CD14-positive monocyte (primary cell): ENCODE results near the gene ITSN1. TPM values are rescaled to one million over a fixed set of nuclear protein-coding genes. Genes with fewer than 3 reads are reported as not detected.

Experiments
- DNase-seq, 3 donors: peaks; one replicate each; pipeline ENCODE4 v3.0.0-alpha.2; 2011 to 2022
- H2AFZ ChIP-seq: 2 replicates; pipeline ENCODE4 v1.6.0; 2012; ENCODE audit warnings: mild to moderate bottlenecking, low read depth, low read length, inconsistent platforms; ENCODE audit not compliant: insufficient read depth, poor library complexity, severe bottlenecking
- H3K27ac ChIP-seq, 2 donors: 1 replicate in 1 of 2; 2 replicates in 1 of 2; pipeline ENCODE4 v1.5.1; 2012 to 2013; ENCODE audit warnings: low read length in 2 of 2, control low read depth in 1 of 2, inconsistent platforms in 1 of 2, low read depth in 1 of 2, mild to moderate bottlenecking in 1 of 2
- H3K27me3 ChIP-seq, 2 donors: one replicate each; pipeline versions ENCODE4 v1.6.0 to v1.6.1; 2011 to 2013; ENCODE audit warnings: low read length in 2 of 2; ENCODE audit not compliant: control insufficient read depth in 2 of 2, insufficient read depth in 2 of 2
- H3K36me3 ChIP-seq, 2 donors: replicated peaks in 1 of 2; 1 replicate in 1 of 2; 2 replicates in 1 of 2; pipeline versions ENCODE4 v1.5.1 to v1.6.1; 2012 to 2013; ENCODE audit warnings: low read length in 2 of 2, control low read depth in 1 of 2, inconsistent platforms in 1 of 2, mild to moderate bottlenecking in 1 of 2; ENCODE audit not compliant: insufficient read depth in 2 of 2, control insufficient read depth in 1 of 2
- H3K4me1 ChIP-seq, 2 donors: 1 replicate in 1 of 2; 2 replicates in 1 of 2; pipeline versions ENCODE4 v1.5.1 to v1.6.1; 2012 to 2013; ENCODE audit warnings: low read length in 2 of 2, control low read depth in 1 of 2, inconsistent platforms in 1 of 2, mild to moderate bottlenecking in 1 of 2, moderate library complexity in 1 of 2; ENCODE audit not compliant: insufficient read depth in 2 of 2, control insufficient read depth in 1 of 2
- H3K4me2 ChIP-seq: replicated peaks from 2 replicates; pipeline ENCODE3; 2012; ENCODE audit warnings: low read length, moderate library complexity, mild to moderate bottlenecking; ENCODE audit not compliant: poor library complexity, severe bottlenecking; ENCODE audit errors: extremely low read depth
- H3K4me3 ChIP-seq, 3 experiments: fragments of 200-600 bp in 1 of 3; sonication (generic) in 1 of 3; replicated peaks in 1 of 3; 1 replicate in 2 of 3; 2 replicates in 1 of 3; pipeline ENCODE4 v1.5.1; 2011 to 2013; ENCODE audit warnings: low read length in 3 of 3, mild to moderate bottlenecking in 3 of 3, control low read depth in 2 of 3, low read depth in 2 of 3, inconsistent platforms in 1 of 3, moderate library complexity in 1 of 3
- H3K79me2 ChIP-seq: 2 replicates; pipeline ENCODE4 v1.6.0; 2012; ENCODE audit warnings: mild to moderate bottlenecking, control low read depth, inconsistent platforms, low read length, moderate library complexity; ENCODE audit not compliant: insufficient read depth
- H3K9ac ChIP-seq: 2 replicates; pipeline ENCODE4 v1.6.0; 2017; ENCODE audit warnings: low read length, mild to moderate bottlenecking; ENCODE audit not compliant: insufficient read depth, poor library complexity, severe bottlenecking
- H3K9me3 ChIP-seq, 2 donors: replicated peaks in 1 of 2; 1 replicate in 1 of 2; 2 replicates in 1 of 2; pipeline versions ENCODE4 v1.5.1 to v1.6.1; 2012 to 2013; ENCODE audit warnings: low read length in 2 of 2, control low read depth in 1 of 2; ENCODE audit not compliant: control insufficient read depth in 1 of 2, insufficient read depth in 1 of 2
- H4K20me1 ChIP-seq: 2 replicates; pipeline ENCODE4 v1.6.0; 2012; ENCODE audit warnings: mild to moderate bottlenecking, low read length, control low read depth, moderate library complexity; ENCODE audit not compliant: insufficient read depth
- H3K27ac Mint-ChIP-seq, 7 donors: one replicate each; pipeline ENCODE4 v1.8.0; 2020; ENCODE audit warnings: mild to moderate bottlenecking in 7 of 7, mixed read lengths in 7 of 7, moderate library complexity in 6 of 7, inconsistent platforms in 2 of 7
- H3K27me3 Mint-ChIP-seq, 3 donors: one replicate each; pipeline ENCODE4 v1.8.0; 2021 to 2022; ENCODE audit warnings: low read depth in 3 of 3, mild to moderate bottlenecking in 3 of 3, mixed read lengths in 3 of 3, moderate library complexity in 3 of 3, inconsistent platforms in 1 of 3
- H3K36me3 Mint-ChIP-seq, 2 donors: one replicate each; pipeline ENCODE4 v1.8.0; 2020; ENCODE audit warnings: mixed read lengths in 2 of 2, inconsistent platforms in 1 of 2, mild to moderate bottlenecking in 1 of 2
- H3K4me1 Mint-ChIP-seq: one replicate; pipeline ENCODE4 v1.8.0; 2020; ENCODE audit warnings: mild to moderate bottlenecking, mixed read lengths
- H3K4me3 Mint-ChIP-seq, 2 donors: one replicate each; pipeline ENCODE4 v1.8.0; 2020; ENCODE audit warnings: mild to moderate bottlenecking in 2 of 2, mixed read lengths in 2 of 2, moderate library complexity in 1 of 2
- H3K9me3 Mint-ChIP-seq, 7 donors: one replicate each; pipeline ENCODE4 v1.8.0; 2020 to 2022; ENCODE audit warnings: mixed read lengths in 7 of 7, mild to moderate bottlenecking in 6 of 7, moderate library complexity in 6 of 7, inconsistent platforms in 2 of 7
- CTCF ChIP-seq: fragments of 200-600 bp; IDR thresholded peaks from one replicate; pipeline ENCODE4 v1.8.0; 2022; ENCODE audit warnings: antibody characterized with exemption, mild to moderate bottlenecking
- WGBS: methylation state at CpG from one replicate; pipeline ENCODE4 v1.1.5; 2013; ENCODE audit warnings: missing lambda C conversion rate; ENCODE audit not compliant: insufficient coverage; 5-methylcytosine and 5-hydroxymethylcytosine counted together
- intact Hi-C, 2 donors: fragments of 100-400 bp; cut with micrococcal nuclease; formaldehyde crosslinking; loops; one replicate each; pipeline versions ENCODE4 v1.15.0 to v1.15.1; 2023
- polyA plus RNA-seq, 3 donors: library from polyadenylated mRNA; depleted of rRNA in 1 of 3; unstranded in 2 of 3; stranded (reverse) in 1 of 3; fragments of 300-500 nt in 2 of 3; fragments of >200 nt in 1 of 3; fragmentation: Illumina TruSeq in 2 of 3; gene quantifications; 1 replicate in 2 of 3; 2 replicates in 1 of 3; pipeline ENCODE4 v1.2.3, GENCODE V29; 2012 to 2021

Gene ITSN1
- polyA plus RNA-seq, 3 donors, result 4.7 to 10.3 (median 5.1) TPM

- Mint-ChIP-seq H3K27ac (no peak overlapping the region), H3K4me3 (no peak overlapping the region), H3K27me3 (no peaks in the 10 kb centered on the region), H3K4me1 (peaks cover 18% of the 10 kb centered on the region), H3K9me3 (peaks cover 0 to 10% (median 6%) of the 10 kb centered on the region in 7 donors), H3K36me3 (peaks cover 4 to 6% of the 10 kb centered on the region in 2 donors)
- Histone ChIP-seq H4K20me1 (no peaks in the 10 kb centered on the region), H3K4me1 (peaks cover 17 to 18% of the 10 kb centered on the region in 2 donors), H3K36me3 (no peaks in the 10 kb centered on the region), H3K9ac (no peak overlapping the region), H3K27me3 (no peaks in the 10 kb centered on the region), H3K4me3 (no peak overlapping the region), H2AFZ (no peak overlapping the region), H3K79me2 (peaks cover 13% of the 10 kb centered on the region), H3K9me3 (no peaks in the 10 kb centered on the region), H3K4me2 (no peak overlapping the region), H3K27ac (no peak overlapping the region)
- DNase-seq, result no peak
- 100% methylated on average over 1 of the region's 1 CpG for WGBS
- intact Hi-C loops, result no loop called here
- TF ChIP-seq CTCF, result no peak
These were observed 18.8 kb downstream of the ITSN1 start for GRCh38 chr21:33661146-33661545.

- 95% methylated on average over 2 of the region's 3 CpGs for WGBS
- TF ChIP-seq CTCF, result no peak
- Histone ChIP-seq H3K27me3 (no peaks in the 10 kb centered on the region), H3K79me2 (peaks cover 12% of the 10 kb centered on the region), H3K36me3 (no peaks in the 10 kb centered on the region), H3K27ac (no peak overlapping the region), H2AFZ (no peak overlapping the region), H3K9ac (no peak overlapping the region), H3K4me1 (peaks cover 8 to 9% of the 10 kb centered on the region in 2 donors), H3K4me2 (no peak overlapping the region), H3K9me3 (no peaks in the 10 kb centered on the region), H4K20me1 (no peaks in the 10 kb centered on the region), H3K4me3 (no peak overlapping the region)
- intact Hi-C loops, result no loop called here
- DNase-seq, result no peak
- peaks cover 11% of the 10 kb centered on the region for H3K4me1 Mint-ChIP-seq
- H3K27ac Mint-ChIP-seq, result no peak overlapping the region
- H3K9me3 Mint-ChIP-seq, result peaks cover 0 to 10% (median 6%) of the 10 kb centered on the region in 7 donors
- H3K36me3 Mint-ChIP-seq, result peaks cover 4 to 6% of the 10 kb centered on the region in 2 donors
- H3K27me3 Mint-ChIP-seq, result no peaks in the 10 kb centered on the region
- H3K4me3 Mint-ChIP-seq, result no peak overlapping the region
These were observed 19.7 kb downstream of the ITSN1 start for GRCh38 chr21:33662046-33662445.
